ENCODE results near the gene LYPD6. TPM values are rescaled to one million over a fixed set of nuclear protein-coding genes. Genes with fewer than 3 reads are reported as not detected.

The LYPD6 gene
- total RNA-seq, 4 donors from 2014 or later: 0.57 to 1.2 (median 0.80) TPM

- DNase-seq: no peak
- WGBS, 2 donors: 4 to 8% methylated on average over 5 to 10 of the region's 19 CpGs
- peaks cover 11 to 23% (median 14%) of the 10 kb centered on the region in 3 donors for H3K4me1 ChIP-seq
- H3K27me3 ChIP-seq: peaks cover 0 to 47% (median 0%) of the 10 kb centered on the region in 4 donors
- H3K4me3 ChIP-seq: peak overlapping the region; percentile 43 to 79 (median 64)
- intact Hi-C loops (cut with DNase I): no loop called here
- no peaks in the 10 kb centered on the region for H3K9me3 ChIP-seq
- no peaks in the 10 kb centered on the region for H3K36me3 ChIP-seq
- H3K27ac ChIP-seq: no peak overlapping the region
- TF ChIP-seq CTCF (IDR thresholded peaks at IDR 0.05) (no peak), POLR2A (IDR thresholded peaks at IDR 0.05) (no peak)
These were observed 625 bp downstream of the LYPD6 start for GRCh38 chr2:149331023-149331400.

- Histone ChIP-seq H3K9me3 (no peaks in the 10 kb centered on the region), H3K27ac (no peak overlapping the region), H3K36me3 (no peaks in the 10 kb centered on the region), H3K4me1 (peaks cover 11 to 23% (median 14%) of the 10 kb centered on the region in 3 donors), H3K27me3 (peaks cover 0 to 47% (median 0%) of the 10 kb centered on the region in 4 donors), H3K4me3 (no peak overlapping the region)
- WGBS, 2 donors: 78 to 79% methylated on average over 2 of the region's 2 CpGs
- DNase-seq: no peak
- intact Hi-C loops (cut with DNase I): no loop called here
- TF ChIP-seq CTCF (IDR thresholded peaks at IDR 0.05): no peak
- TF ChIP-seq POLR2A (IDR thresholded peaks at IDR 0.05): no peak
These were observed 2.0 kb downstream of the LYPD6 start for GRCh38 chr2:149332364-149332763.

DNA sequence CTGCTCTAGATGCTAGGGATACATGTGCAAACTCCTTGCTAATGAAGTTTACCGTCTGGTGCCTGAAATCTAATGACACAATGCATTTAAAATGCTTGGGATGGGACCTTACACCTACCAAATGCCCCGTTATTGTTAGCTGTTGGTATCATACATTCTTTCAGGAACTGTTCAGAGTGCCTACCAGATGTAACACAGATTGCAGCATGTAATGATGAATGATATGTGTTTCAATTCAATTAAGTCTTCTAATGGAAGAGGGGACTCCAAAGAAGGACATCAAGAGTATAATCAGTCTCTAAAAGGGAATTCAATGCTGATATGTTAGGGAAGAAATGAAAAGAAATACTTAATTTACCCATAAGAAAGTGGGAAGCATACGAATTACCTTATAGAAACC, 3.2 kb downstream of the LYPD6 start:
- intact Hi-C loops (cut with DNase I): no loop called here
- Histone ChIP-seq H3K4me3 (no peak overlapping the region), H3K27me3 (peaks cover 0 to 44% (median 0%) of the 10 kb centered on the region in 4 donors), H3K4me1 (peaks cover 11 to 23% (median 14%) of the 10 kb centered on the region in 3 donors), H3K27ac (no peak overlapping the region), H3K9me3 (no peaks in the 10 kb centered on the region), H3K36me3 (no peaks in the 10 kb centered on the region)
- 75 to 90% methylated on average over 3 of the region's 3 CpGs for WGBS, 2 donors
- TF ChIP-seq CTCF (IDR thresholded peaks at IDR 0.05) (no peak), POLR2A (IDR thresholded peaks at IDR 0.05) (no peak)
- DNase-seq: no peak

- no peak for DNase-seq
- Histone ChIP-seq H3K9me3 (no peaks in the 10 kb centered on the region), H3K36me3 (no peaks in the 10 kb centered on the region), H3K4me3 (no peak overlapping the region), H3K4me1 (peaks cover 9 to 20% (median 12%) of the 10 kb centered on the region in 3 donors), H3K27me3 (peaks cover 0 to 44% (median 0%) of the 10 kb centered on the region in 4 donors), H3K27ac (no peak overlapping the region)
- TF ChIP-seq POLR2A (IDR thresholded peaks at IDR 0.05) (no peak), CTCF (IDR thresholded peaks at IDR 0.05) (no peak)
- intact Hi-C loops (cut with DNase I): no loop called here
- WGBS, 2 donors: 76 to 89% methylated on average over 2 of the region's 2 CpGs
These were observed 3.8 kb downstream of the LYPD6 start for GRCh38 chr2:149334156-149334555.

DNA sequence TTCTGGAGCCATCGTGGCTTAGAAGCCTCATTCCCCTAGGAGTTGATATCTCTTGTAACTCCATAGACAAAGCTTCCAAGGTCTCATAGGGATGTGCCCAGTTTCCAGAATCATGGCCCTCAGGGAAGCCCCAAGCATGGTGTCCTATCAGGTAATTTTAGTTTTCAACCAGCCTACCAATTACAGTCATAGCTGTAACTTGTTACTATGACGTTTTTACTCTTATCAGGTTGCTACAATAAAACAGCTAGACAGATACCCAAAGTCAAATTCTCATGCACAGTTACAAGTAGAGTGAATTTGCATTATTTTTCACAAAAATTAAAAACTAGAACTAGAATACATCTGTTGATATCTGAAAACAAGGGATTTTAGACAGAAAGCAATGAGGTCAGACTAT, 8.9 kb downstream of the LYPD6 start:
- 81 to 88% methylated on average over 2 of the region's 2 CpGs for WGBS, 2 donors
- intact Hi-C loops (cut with DNase I): no loop called here

More for the DNA sequence above, 8.9 kb downstream of the LYPD6 start:
- no peak for DNase-seq
- no peaks in the 10 kb centered on the region for H3K4me1 ChIP-seq
- H3K27ac ChIP-seq: no peak overlapping the region
- H3K36me3 ChIP-seq: no peaks in the 10 kb centered on the region
- H3K9me3 ChIP-seq: no peaks in the 10 kb centered on the region
- peaks cover 0 to 8% (median 0%) of the 10 kb centered on the region in 4 donors for H3K27me3 ChIP-seq
- H3K4me3 ChIP-seq: no peak overlapping the region
- TF ChIP-seq POLR2A (IDR thresholded peaks at IDR 0.05): no peak
- no peak for TF ChIP-seq CTCF (IDR thresholded peaks at IDR 0.05)
